Peyer's patch (tissue), 4 donors: Measurements from ENCODE around the gene TTC6.

ENCODE experiments used
- POLR2A ChIP-seq, 2 donors: fragments of 450-650 bp; IDR thresholded peaks; one replicate each; pipeline ENCODE4 v1.5.1; 2017; ENCODE audit warnings: antibody characterized with exemption in 2 of 2, mild to moderate bottlenecking in 2 of 2, moderate library complexity in 2 of 2
- TF ChIP-seq, protein P1 (sequence below), 6 experiments: fragments of 450-650 bp in 4 of 6; fragments of 200-600 bp in 2 of 6; sonication (generic) in 1 of 6; IDR thresholded peaks; one replicate each; pipeline ENCODE4 v1.5.1; 2017 to 2019; ENCODE audit warnings: antibody characterized with exemption in 6 of 6, mild to moderate bottlenecking in 3 of 6, moderate library complexity in 1 of 6

- TF ChIP-seq, protein P1, sequence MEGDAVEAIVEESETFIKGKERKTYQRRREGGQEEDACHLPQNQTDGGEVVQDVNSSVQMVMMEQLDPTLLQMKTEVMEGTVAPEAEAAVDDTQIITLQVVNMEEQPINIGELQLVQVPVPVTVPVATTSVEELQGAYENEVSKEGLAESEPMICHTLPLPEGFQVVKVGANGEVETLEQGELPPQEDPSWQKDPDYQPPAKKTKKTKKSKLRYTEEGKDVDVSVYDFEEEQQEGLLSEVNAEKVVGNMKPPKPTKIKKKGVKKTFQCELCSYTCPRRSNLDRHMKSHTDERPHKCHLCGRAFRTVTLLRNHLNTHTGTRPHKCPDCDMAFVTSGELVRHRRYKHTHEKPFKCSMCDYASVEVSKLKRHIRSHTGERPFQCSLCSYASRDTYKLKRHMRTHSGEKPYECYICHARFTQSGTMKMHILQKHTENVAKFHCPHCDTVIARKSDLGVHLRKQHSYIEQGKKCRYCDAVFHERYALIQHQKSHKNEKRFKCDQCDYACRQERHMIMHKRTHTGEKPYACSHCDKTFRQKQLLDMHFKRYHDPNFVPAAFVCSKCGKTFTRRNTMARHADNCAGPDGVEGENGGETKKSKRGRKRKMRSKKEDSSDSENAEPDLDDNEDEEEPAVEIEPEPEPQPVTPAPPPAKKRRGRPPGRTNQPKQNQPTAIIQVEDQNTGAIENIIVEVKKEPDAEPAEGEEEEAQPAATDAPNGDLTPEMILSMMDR (IDR thresholded peaks at IDR 0.05), result no peak
- no peak for TF ChIP-seq POLR2A (IDR thresholded peaks at IDR 0.05)
Measured at GRCh38 chr14:37584211-37585100, 11.0 kb upstream of the TTC6 start.
